Bone marrow (tissue), 2 donors: ENCODE data around the gene MTFP1.
A peak's percentile ranks its signal among the peaks of the same experiment; 100 is the strongest.
"Not testable (repeated sequence)": the region's sequence is repeated elsewhere in the genome, so short reads cannot be mapped to it uniquely, and the experiment has no call there.

Source experiments
- DNase-seq, 2 donors: peaks; one replicate each; lab custom pipeline; 2025; lab: John Stamatoyannopoulos, UW

Gene MTFP1

GRCh38 chr22:30425616-30426387, at the start of gene MTFP1:
Gene MTFP1, plus strand, starts transcription at chr22:30425768. Its CDS starts 112 bp downstream, at chr22:30425880.
- peak in 1 of 2 donors; percentile 15 for DNase-seq

GRCh38 chr22:30380011-30380410, 45.6 kb upstream of the MTFP1 start:
- no peak for DNase-seq

- DNase-seq: no peak
Observed at GRCh38 chr22:30381264-30381663, 44.3 kb upstream of the MTFP1 start.

GRCh38 chr22:30382340-30382739, 43.2 kb upstream of the MTFP1 start:
- no peak for DNase-seq

- no peak for DNase-seq
Observed at GRCh38 chr22:30383061-30383460, 42.5 kb upstream of the MTFP1 start.

GRCh38 chr22:30385942-30386341, 39.6 kb upstream of the MTFP1 start:
- no peak for DNase-seq

GRCh38 chr22:30386608-30386959, 39.0 kb upstream of the MTFP1 start:
- no peak for DNase-seq

GRCh38 chr22:30386960-30387827, 38.4 kb upstream of the MTFP1 start, which contains the start of gene RNF215:
Gene RNF215, minus strand, starts transcription at chr22:30387411. Its CDS starts 98 bp downstream, at chr22:30387313.
- peak; percentile 66 to 69 for DNase-seq

GRCh38 chr22:30390974-30391691, 34.4 kb upstream of the MTFP1 start:
- DNase-seq: peak; percentile 37 to 71

GRCh38 chr22:30392661-30393321, 32.8 kb upstream of the MTFP1 start:
- DNase-seq: no peak

GRCh38 chr22:30393322-30393680, 32.3 kb upstream of the MTFP1 start:
- DNase-seq: no peak

GRCh38 chr22:30393885-30394284, 31.7 kb upstream of the MTFP1 start:
- no peak for DNase-seq

GRCh38 chr22:30396871-30397655, 28.5 kb upstream of the MTFP1 start, which contains the start of gene SEC14L2:
Gene SEC14L2, plus strand, starts transcription at chr22:30397018. Its CDS starts 99 bp downstream, at chr22:30397117.
- DNase-seq: no peak

GRCh38 chr22:30397656-30398635, 27.6 kb upstream of the MTFP1 start:
- DNase-seq: no peak

GRCh38 chr22:30398685-30399680, 26.6 kb upstream of the MTFP1 start:
- no peak for DNase-seq

GRCh38 chr22:30399718-30400117, 25.9 kb upstream of the MTFP1 start:
- DNase-seq: no peak

GRCh38 chr22:30400159-30400558, 25.4 kb upstream of the MTFP1 start:
- no peak for DNase-seq

GRCh38 chr22:30401024-30401423, 24.5 kb upstream of the MTFP1 start:
- not testable (repeated sequence) for DNase-seq
